A549 (cell line): ENCODE results near the gene ZNF831. TPM values are rescaled to one million over a fixed set of nuclear protein-coding genes. Genes with fewer than 3 reads are reported as not detected.

Experiments used
- ATAC-seq, 2 experiments: fragments of 200-7000 bp in 1 of 2; fragments of >200 bp in 1 of 2; cut with Nextera tagmentation in 1 of 2; cut with Tn5 transposase in 1 of 2; 3 replicates each; pipeline versions ENCODE4 v1.8.0 to v1.9.1; 2018 to 2020; ENCODE audit warnings: mild to moderate bottlenecking in 1 of 2, moderate library complexity in 1 of 2
- CTCF ChIA-PET: fragments of 300-600 bp; sonication (Branson Sonifier 250); formaldehyde crosslinking; extraction: SDS; loops from one replicate; lab custom pipeline; 2021; ENCODE audit warnings: antibody characterized with exemption, inconsistent platforms; lab: Yijun Ruan, JAX
- POLR2A ChIA-PET: fragments of 350-600 bp; formaldehyde crosslinking; extraction: SDS; loops from one replicate; lab custom pipeline; 2021; ENCODE audit warnings: antibody characterized with exemption, inconsistent platforms; lab: Yijun Ruan, JAX
- DNase-seq, 2 experiments: peaks; one replicate each; pipeline versions ENCODE4 v3.0.0 to v3.0.0-alpha.2; 2011 to 2016; ENCODE audit warnings: low read depth in 1 of 2, low spot score in 1 of 2
- FAIRE-seq: peaks from 2 replicates; lab custom pipeline; 2011; peaks lifted over from hg19 to GRCh38; lab: Jason Lieb, UNC
- H3K27ac ChIP-seq, 2 experiments: fragments of >200 bp; sonication (Bioruptor Twin); formaldehyde crosslinking; 3 replicates each; pipeline ENCODE4 v1.5.1; 2016 to 2017
- H3K4me1 ChIP-seq: fragments of >200 bp; sonication (Bioruptor Twin); formaldehyde crosslinking; 3 replicates; pipeline ENCODE4 v1.6.1; 2016
- H3K4me2 ChIP-seq: fragments of >200 bp; sonication (Bioruptor Twin); formaldehyde crosslinking; 3 replicates; pipeline ENCODE4 v1.6.1; 2016
- H3K4me3 ChIP-seq: fragments of >200 bp; sonication (Bioruptor Twin); formaldehyde crosslinking; 3 replicates; pipeline ENCODE4 v1.5.1; 2016
- H3K9me3 ChIP-seq: fragments of >200 bp; sonication (Bioruptor Twin); formaldehyde crosslinking; 3 replicates; pipeline ENCODE4 v1.6.1; 2016
- CHD4 ChIP-seq: fragments of 200-600 bp; sonication (generic); IDR thresholded peaks from 2 replicates; pipeline ENCODE4 v1.6.1; 2016; ENCODE audit warnings: antibody characterized with exemption, mild to moderate bottlenecking, borderline replicate concordance
- CTCF ChIP-seq: fragments of >200 bp; sonication (Bioruptor Twin); formaldehyde crosslinking; IDR thresholded peaks from 3 replicates; pipeline ENCODE4 v1.5.1; 2016
- EHF ChIP-seq: fragments of 250-450 bp; sonication (Bioruptor Pico); IDR thresholded peaks from 2 replicates; pipeline ENCODE4 v1.5.0; 2020; ENCODE audit warnings: mild to moderate bottlenecking
- FOSB ChIP-seq: fragments of 250-450 bp; sonication (Bioruptor Pico); IDR thresholded peaks from 2 replicates; pipeline ENCODE4 v1.5.0; 2020; ENCODE audit warnings: mild to moderate bottlenecking, moderate library complexity
- FOXS1 ChIP-seq: fragments of 250-450 bp; sonication (Bioruptor Pico); IDR thresholded peaks from 2 replicates; pipeline ENCODE4 v1.5.0; 2020; ENCODE audit warnings: mild to moderate bottlenecking, moderate library complexity
- JUNB ChIP-seq: fragments of >200 bp; sonication (Bioruptor Twin); formaldehyde crosslinking; IDR thresholded peaks from 2 replicates; pipeline ENCODE4 v1.6.1; 2016
- KDM1A ChIP-seq: fragments of 200-600 bp; sonication (generic); IDR thresholded peaks from 2 replicates; pipeline ENCODE4 v1.6.1; 2016; ENCODE audit warnings: low read depth, mild to moderate bottlenecking
- KDM5A ChIP-seq: fragments of 200-600 bp; sonication (generic); IDR thresholded peaks from 2 replicates; pipeline ENCODE4 v1.6.1; 2016; ENCODE audit warnings: antibody characterized with exemption, mild to moderate bottlenecking
- MAX ChIP-seq: IDR thresholded peaks from 2 replicates; pipeline ENCODE4 v1.6.1; 2012
- NFE2L2 ChIP-seq: fragments of 150-350 bp; conservative IDR thresholded peaks from 2 replicates; pipeline ENCODE4 v1.6.1; 2014; ENCODE audit warnings: low read length
- PHF8 ChIP-seq: fragments of 200-600 bp; sonication (generic); IDR thresholded peaks from 2 replicates; pipeline ENCODE4 v1.6.1; 2016; ENCODE audit warnings: low read depth, mild to moderate bottlenecking, antibody characterized with exemption, moderate library complexity, borderline replicate concordance
- TFCP2L1 ChIP-seq: fragments of 250-450 bp; sonication (Bioruptor Pico); IDR thresholded peaks from 2 replicates; pipeline ENCODE4 v1.5.0; 2021; ENCODE audit warnings: mild to moderate bottlenecking
- ZC3H11A ChIP-seq: fragments of 450-650 bp; IDR thresholded peaks from 2 replicates; pipeline ENCODE4 v1.6.1; 2014; ENCODE audit warnings: antibody characterized with exemption, mild to moderate bottlenecking
- WGBS: methylation state at CpG from one replicate; pipeline ENCODE4 v1.1.6; 2017; ENCODE audit errors: missing lambda C conversion rate; 5-methylcytosine and 5-hydroxymethylcytosine counted together
- polyA plus RNA-seq, 4 experiments: library from polyadenylated mRNA; depleted of rRNA in 3 of 4; stranded (reverse); fragments of >200 nt; fragmentation: RNase III in 1 of 4; extraction: RNeasy Plus Mini Kit Qiagen cat#74134 plus additional on column Dnase treatment in 1 of 4; gene quantifications; 2 replicates in 3 of 4; 3 replicates in 1 of 4; pipeline ENCODE4 v1.2.3, GENCODE V29; 2011 to 2017
- TF ChIP-seq, protein P1 (sequence below): fragments of 250-450 bp; sonication (Bioruptor Pico); IDR thresholded peaks from 2 replicates; pipeline ENCODE4 v1.5.0; 2020; ENCODE audit warnings: low read depth, mild to moderate bottlenecking, moderate library complexity
- TF ChIP-seq, protein P2 (sequence below): fragments of >200 bp; sonication (Bioruptor Twin); formaldehyde crosslinking; IDR thresholded peaks from 2 replicates; pipeline ENCODE4 v1.6.1; 2016
- TF ChIP-seq, protein P3 (sequence below): fragments of 150-350 bp; IDR thresholded peaks from 2 replicates; pipeline ENCODE4 v1.6.1; 2014; ENCODE audit warnings: low read depth, mild to moderate bottlenecking, low read length

The ZNF831 gene
- polyA plus RNA-seq, 2 of the 4 experiments (the other 2 are of a cell fraction), result not detected

- no peak for TF ChIP-seq CTCF
These were observed 131.9 kb downstream of the ZNF831 start (continued) for GRCh38 chr20:59295531-59295930.

- Histone ChIP-seq H3K27ac (no peak overlapping the region; a peak in 1 of 6 replicates), H3K4me3 (no peak overlapping the region), H3K9me3 (no peaks in the 10 kb centered on the region), H3K4me1 (peaks cover 17% of the 10 kb centered on the region), H3K4me2 (no peak overlapping the region)
- ATAC-seq, result no peak
- ChIA-PET POLR2A (no interaction called here), CTCF (interaction anchor here (0.6 to 1.2 kb wide), 4 partner anchors 18 to 196 kb away, joined by 3 to 5 read pairs (median 4); no protein-coding TSS in a partner anchor)
- WGBS, result 68% methylated on average over 7 of the region's 7 CpGs
- TF ChIP-seq KDM1A, result no peak
- no peak for TF ChIP-seq NFE2L2
- TF ChIP-seq MAX, result no peak
- no peak for TF ChIP-seq EHF
- TF ChIP-seq PHF8, result no peak
- no peak for TF ChIP-seq JUNB
- no peak for TF ChIP-seq FOXS1 (CRISPR knock-in tag)
- TF ChIP-seq, protein P1, sequence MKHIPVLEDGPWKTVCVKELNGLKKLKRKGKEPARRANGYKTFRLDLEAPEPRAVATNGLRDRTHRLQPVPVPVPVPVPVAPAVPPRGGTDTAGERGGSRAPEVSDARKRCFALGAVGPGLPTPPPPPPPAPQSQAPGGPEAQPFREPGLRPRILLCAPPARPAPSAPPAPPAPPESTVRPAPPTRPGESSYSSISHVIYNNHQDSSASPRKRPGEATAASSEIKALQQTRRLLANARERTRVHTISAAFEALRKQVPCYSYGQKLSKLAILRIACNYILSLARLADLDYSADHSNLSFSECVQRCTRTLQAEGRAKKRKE (CRISPR knock-in tag), result no peak
- FAIRE-seq, result no peak
- no peak for DNase-seq
These were observed 134.1 kb downstream of the ZNF831 start for GRCh38 chr20:59297686-59298085.

- CTCF ChIA-PET, result interaction anchor here (1.0 to 1.4 kb wide), 2 partner anchors 86 to 104 kb away, joined by 3 to 4 read pairs; no protein-coding TSS in a partner anchor
- POLR2A ChIA-PET, result no interaction called here
- Histone ChIP-seq H3K9me3 (no peaks in the 10 kb centered on the region), H3K27ac (peak overlapping the region; percentile 72 to 77; a peak in 5 of 6 replicates), H3K4me1 (peaks cover 17% of the 10 kb centered on the region), H3K4me2 (peak overlapping the region; percentile 85), H3K4me3 (peak overlapping the region; percentile 40)
- peak; percentile 45 to 80; a peak in 3 of 6 replicates for ATAC-seq
- no peak for TF ChIP-seq PHF8
- TF ChIP-seq, protein P2, sequence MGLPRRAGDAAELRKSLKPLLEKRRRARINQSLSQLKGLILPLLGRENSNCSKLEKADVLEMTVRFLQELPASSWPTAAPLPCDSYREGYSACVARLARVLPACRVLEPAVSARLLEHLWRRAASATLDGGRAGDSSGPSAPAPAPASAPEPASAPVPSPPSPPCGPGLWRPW, result no peak
- no peak for TF ChIP-seq FOSB (CRISPR knock-in tag)
- no peak for TF ChIP-seq EHF
- TF ChIP-seq TFCP2L1 (CRISPR knock-in tag), result no peak
- TF ChIP-seq KDM5A, result no peak
- no peak for TF ChIP-seq FOXS1 (CRISPR knock-in tag)
- no peak for TF ChIP-seq ZC3H11A
- TF ChIP-seq, protein P3, sequence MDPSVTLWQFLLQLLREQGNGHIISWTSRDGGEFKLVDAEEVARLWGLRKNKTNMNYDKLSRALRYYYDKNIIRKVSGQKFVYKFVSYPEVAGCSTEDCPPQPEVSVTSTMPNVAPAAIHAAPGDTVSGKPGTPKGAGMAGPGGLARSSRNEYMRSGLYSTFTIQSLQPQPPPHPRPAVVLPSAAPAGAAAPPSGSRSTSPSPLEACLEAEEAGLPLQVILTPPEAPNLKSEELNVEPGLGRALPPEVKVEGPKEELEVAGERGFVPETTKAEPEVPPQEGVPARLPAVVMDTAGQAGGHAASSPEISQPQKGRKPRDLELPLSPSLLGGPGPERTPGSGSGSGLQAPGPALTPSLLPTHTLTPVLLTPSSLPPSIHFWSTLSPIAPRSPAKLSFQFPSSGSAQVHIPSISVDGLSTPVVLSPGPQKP, result no peak
- no peak for TF ChIP-seq CHD4
- 17% methylated on average over 9 of the region's 19 CpGs for WGBS
- DNase-seq, result peak; percentile 13 to 55
- FAIRE-seq, result no peak
These were observed 136.3 kb downstream of the ZNF831 start for GRCh38 chr20:59299945-59300332.
